ENCODE measurements around the gene TRIO.

GRCh38 chr5:14331386-14331781 is 188.2 kb downstream of the TRIO start:
- TF ChIP-seq CTCF (IDR thresholded peaks at IDR 0.05), result no peak
- no peak for TF ChIP-seq ATF3 (CRISPR knock-in tag; conservative IDR thresholded peaks at IDR 0.05)
- no peak for TF ChIP-seq TCF7 (CRISPR knock-in tag; IDR thresholded peaks at IDR 0.05; ENCODE audit: low read depth)
- TF ChIP-seq FOXJ3 (CRISPR knock-in tag; IDR thresholded peaks at IDR 0.05; ENCODE audit: borderline replicate concordance), result no peak
